IPS-15b (cell line): ENCODE measurements around the gene MT1M.
"Not testable (repeated sequence)": the region's sequence is repeated elsewhere in the genome, so short reads cannot be mapped to it uniquely, and the experiment has no call there.

ENCODE experiments used
- H3K27me3 ChIP-seq: one replicate; pipeline ENCODE4 v1.6.1; 2013; ENCODE audit warnings: low read length; ENCODE audit not compliant: control insufficient read depth, insufficient read depth
- H3K36me3 ChIP-seq: one replicate; pipeline ENCODE4 v1.6.1; 2013; ENCODE audit warnings: low read length; ENCODE audit not compliant: control insufficient read depth, insufficient read depth
- H3K4me1 ChIP-seq: one replicate; pipeline ENCODE4 v1.6.1; 2013; ENCODE audit warnings: mild to moderate bottlenecking, low read length; ENCODE audit not compliant: control insufficient read depth, insufficient read depth
- H3K4me3 ChIP-seq: one replicate; pipeline ENCODE4 v1.5.1; 2013; ENCODE audit warnings: low read depth, low read length
- H3K9ac ChIP-seq: one replicate; pipeline ENCODE4 v1.6.1; 2013; ENCODE audit warnings: low read depth, mild to moderate bottlenecking, low read length
- H3K9me3 ChIP-seq: one replicate; pipeline ENCODE4 v1.6.1; 2013; ENCODE audit warnings: mild to moderate bottlenecking, low read length; ENCODE audit not compliant: control insufficient read depth, insufficient read depth

MT1M gene

GRCh38 chr16:56610017-56610608, 22.3 kb upstream of the MT1M start:
- Histone ChIP-seq H3K36me3 (no peaks in the 10 kb centered on the region), H3K27me3 (peaks cover 89% of the 10 kb centered on the region), H3K4me3 (no peak overlapping the region), H3K9me3 (no peaks in the 10 kb centered on the region), H3K9ac (no peak overlapping the region), H3K4me1 (peaks cover 9% of the 10 kb centered on the region)

DNA sequence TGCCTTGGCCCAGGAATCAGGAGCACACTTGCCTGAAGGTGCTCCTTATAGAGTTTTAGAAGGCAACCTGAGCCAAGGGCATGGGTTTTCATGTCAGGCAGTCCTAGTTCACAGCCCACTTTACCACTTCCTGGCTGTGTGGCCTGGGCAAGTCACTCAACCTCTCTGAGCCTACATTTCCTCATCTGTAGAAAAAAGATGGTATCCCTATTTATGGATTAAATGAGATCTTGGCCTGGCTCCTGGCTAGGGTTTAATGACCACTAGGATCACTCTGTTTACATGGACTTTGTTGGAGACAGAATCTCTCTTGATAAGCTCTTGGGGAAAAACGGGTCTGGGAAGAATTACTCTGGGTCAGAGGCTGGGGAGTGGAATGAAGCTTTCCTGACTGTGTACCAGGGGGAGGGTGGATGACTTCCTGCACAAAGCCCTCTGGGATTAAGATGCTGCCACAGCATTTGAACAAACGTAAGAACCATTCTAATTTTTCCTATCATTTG, 21.8 kb upstream of the MT1M start:
- Histone ChIP-seq H3K9me3 (no peaks in the 10 kb centered on the region), H3K9ac (no peak overlapping the region), H3K4me1 (peaks cover 9% of the 10 kb centered on the region), H3K4me3 (no peak overlapping the region), H3K36me3 (no peaks in the 10 kb centered on the region), H3K27me3 (peaks cover 89% of the 10 kb centered on the region)

DNA sequence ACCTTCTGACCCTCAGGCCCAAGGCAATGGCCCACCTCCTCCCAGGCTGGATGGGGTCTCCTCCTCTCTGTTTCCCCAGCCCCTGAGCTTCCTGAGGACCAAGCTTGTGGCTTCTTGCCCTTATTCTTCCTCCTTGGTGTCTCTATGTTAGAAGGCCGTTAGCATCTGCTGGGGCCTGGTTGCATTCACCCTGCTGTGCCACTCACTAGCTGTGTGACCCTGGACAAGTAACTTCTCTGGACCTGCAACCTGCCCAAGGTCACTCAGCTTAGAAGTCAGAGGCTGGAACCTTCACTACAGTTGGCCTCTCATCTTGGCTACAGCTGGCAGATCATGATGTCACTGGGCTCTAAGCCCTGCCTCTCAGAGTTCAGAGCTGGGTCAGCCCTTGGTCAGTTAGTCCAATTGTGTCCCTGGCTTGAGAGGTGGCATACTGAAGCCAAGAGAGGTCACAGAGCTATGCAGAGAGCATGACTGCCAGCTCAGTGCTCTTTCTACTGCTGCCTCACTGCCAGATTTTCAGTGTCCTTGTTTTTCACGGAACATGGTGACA, 21.1 kb upstream of the MT1M start:
- no peaks in the 10 kb centered on the region for H3K36me3 ChIP-seq
- no peak overlapping the region for H3K9ac ChIP-seq
- H3K9me3 ChIP-seq, result no peaks in the 10 kb centered on the region
- H3K4me3 ChIP-seq, result no peak overlapping the region
- peaks cover 9% of the 10 kb centered on the region for H3K4me1 ChIP-seq
- peaks cover 87% of the 10 kb centered on the region for H3K27me3 ChIP-seq

- no peak overlapping the region for H3K9ac ChIP-seq
- no peak overlapping the region for H3K4me3 ChIP-seq
- H3K9me3 ChIP-seq, result no peaks in the 10 kb centered on the region
- no peaks in the 10 kb centered on the region for H3K36me3 ChIP-seq
- peaks cover 15% of the 10 kb centered on the region for H3K4me1 ChIP-seq
- H3K27me3 ChIP-seq, result peaks cover 88% of the 10 kb centered on the region
These were observed 18.8 kb upstream of the MT1M start for GRCh38 chr16:56613706-56614105.

- Histone ChIP-seq H3K9me3 (no peaks in the 10 kb centered on the region), H3K27me3 (peaks cover 88% of the 10 kb centered on the region), H3K4me1 (peaks cover 11% of the 10 kb centered on the region)
These were observed 17.9 kb upstream of the MT1M start for GRCh38 chr16:56614549-56614991.

DNA sequence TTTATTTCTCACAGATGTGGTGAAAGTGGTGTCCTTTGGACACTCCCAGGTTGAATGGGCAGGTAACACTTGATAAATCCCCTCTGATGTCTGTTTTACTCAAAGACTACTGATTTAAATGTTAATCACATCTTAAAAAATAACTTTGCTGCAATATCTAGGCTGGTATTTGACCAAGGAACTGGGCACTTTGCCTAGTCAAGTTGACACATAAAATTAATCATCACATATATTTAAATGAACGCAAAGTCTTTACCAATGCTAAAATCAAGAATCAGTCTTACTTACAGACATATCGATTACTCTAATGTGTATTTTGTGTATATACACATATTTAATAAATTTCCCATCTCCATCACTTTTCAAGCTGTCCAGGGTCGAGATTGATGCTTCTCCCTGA, 17.1 kb upstream of the MT1M start:
- H3K36me3 ChIP-seq, result no peaks in the 10 kb centered on the region
- peaks cover 88% of the 10 kb centered on the region for H3K27me3 ChIP-seq
- peaks cover 9% of the 10 kb centered on the region for H3K4me1 ChIP-seq
- H3K9ac ChIP-seq, result no peak overlapping the region
- no peak overlapping the region for H3K4me3 ChIP-seq
- H3K9me3 ChIP-seq, result no peaks in the 10 kb centered on the region

More at GRCh38 chr16:56614549-56614991, 17.9 kb upstream of the MT1M start:
- Histone ChIP-seq H3K9ac (no peak overlapping the region), H3K36me3 (no peaks in the 10 kb centered on the region), H3K4me3 (no peak overlapping the region)

DNA sequence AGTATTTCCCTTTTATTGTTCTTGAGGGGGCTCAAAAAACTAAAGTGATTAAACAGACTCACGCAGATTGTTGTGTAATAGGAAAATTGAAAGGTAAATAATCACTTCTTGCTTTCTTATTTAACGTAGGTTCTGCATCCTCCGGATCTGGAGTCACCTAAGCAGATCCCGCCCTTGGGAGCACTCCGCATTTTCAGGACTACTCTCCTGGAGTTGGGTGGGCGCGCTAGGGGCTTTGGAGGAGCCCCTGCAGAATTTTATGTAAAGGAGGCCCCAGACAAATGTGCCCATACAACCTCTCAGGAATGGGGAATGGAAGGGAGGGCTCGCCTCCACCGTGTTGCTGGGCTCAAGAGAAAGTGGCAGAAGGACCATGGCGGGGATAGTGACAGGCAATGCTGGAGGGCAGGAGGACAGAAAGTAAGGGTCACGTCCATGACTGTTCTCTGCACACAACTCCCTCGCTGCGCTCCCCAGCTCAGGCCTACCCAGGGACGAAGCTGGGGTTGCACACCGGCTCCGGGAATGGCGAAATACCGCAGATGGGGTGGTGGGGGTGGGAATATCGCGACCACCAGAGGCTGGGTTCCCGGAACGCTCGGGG, 15.7 kb upstream of the MT1M start:
- H3K9me3 ChIP-seq, result no peaks in the 10 kb centered on the region
- H3K27me3 ChIP-seq, result peaks cover 81% of the 10 kb centered on the region
- H3K4me1 ChIP-seq, result peaks cover 12% of the 10 kb centered on the region
- peak overlapping the region; percentile 67 for H3K4me3 ChIP-seq
- no peak overlapping the region for H3K9ac ChIP-seq
- no peaks in the 10 kb centered on the region for H3K36me3 ChIP-seq

DNA sequence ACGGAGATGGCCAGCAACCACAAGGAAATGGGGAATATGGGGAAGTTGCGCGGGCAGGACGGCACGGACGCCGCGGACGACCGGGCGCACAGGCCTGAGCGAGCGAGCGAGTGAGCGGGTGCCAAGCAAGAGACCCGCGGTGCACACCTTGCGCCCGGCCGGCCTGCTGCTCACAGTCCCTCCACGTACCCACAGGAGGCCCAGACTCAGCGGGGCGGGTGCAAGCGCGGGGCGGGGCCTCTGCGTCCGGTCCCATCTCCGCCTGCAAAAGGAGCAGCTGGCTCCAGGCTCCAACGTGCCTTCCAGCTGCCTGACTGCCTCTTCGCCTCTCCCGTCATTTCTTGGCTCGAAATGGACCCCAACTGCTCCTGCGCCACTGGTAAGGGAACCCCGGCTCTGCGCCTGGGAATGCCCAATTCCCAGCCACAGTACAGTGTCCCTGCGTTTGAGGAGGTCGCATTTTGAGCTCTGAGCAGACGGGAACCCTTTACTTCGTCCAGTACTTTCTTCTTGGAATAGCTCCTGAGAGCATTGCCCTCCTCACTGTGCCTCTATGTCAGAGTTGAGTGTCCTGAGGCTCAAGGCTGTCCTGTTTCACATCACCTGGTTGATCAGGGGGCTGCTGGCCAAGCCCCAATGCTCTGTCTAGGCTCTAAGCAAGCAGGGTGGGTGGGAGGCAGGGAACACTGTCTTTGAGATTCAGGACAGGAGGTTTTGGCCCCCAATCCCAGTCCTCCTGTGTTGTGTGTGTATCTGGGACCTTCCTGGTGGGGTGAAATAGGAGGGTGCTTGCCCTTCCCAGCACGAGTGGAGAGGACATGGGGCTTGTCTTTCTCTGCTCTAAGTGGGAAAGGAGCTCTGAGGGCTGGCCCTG, 15.0 kb upstream of the MT1M start:
- H3K9ac ChIP-seq, result no peak overlapping the region
- peaks cover 17% of the 10 kb centered on the region for H3K4me1 ChIP-seq
- no peaks in the 10 kb centered on the region for H3K9me3 ChIP-seq
- peak overlapping the region; percentile 67 for H3K4me3 ChIP-seq
- peaks cover 80% of the 10 kb centered on the region for H3K27me3 ChIP-seq
- H3K36me3 ChIP-seq, result no peaks in the 10 kb centered on the region

GRCh38 chr16:56618138-56618537, 14.3 kb upstream of the MT1M start:
- Histone ChIP-seq H3K9me3 (no peaks in the 10 kb centered on the region), H3K4me3 (peak overlapping the region; percentile 18), H3K27me3 (peaks cover 85% of the 10 kb centered on the region), H3K4me1 (peaks cover 17% of the 10 kb centered on the region), H3K9ac (no peak overlapping the region), H3K36me3 (no peaks in the 10 kb centered on the region)

DNA sequence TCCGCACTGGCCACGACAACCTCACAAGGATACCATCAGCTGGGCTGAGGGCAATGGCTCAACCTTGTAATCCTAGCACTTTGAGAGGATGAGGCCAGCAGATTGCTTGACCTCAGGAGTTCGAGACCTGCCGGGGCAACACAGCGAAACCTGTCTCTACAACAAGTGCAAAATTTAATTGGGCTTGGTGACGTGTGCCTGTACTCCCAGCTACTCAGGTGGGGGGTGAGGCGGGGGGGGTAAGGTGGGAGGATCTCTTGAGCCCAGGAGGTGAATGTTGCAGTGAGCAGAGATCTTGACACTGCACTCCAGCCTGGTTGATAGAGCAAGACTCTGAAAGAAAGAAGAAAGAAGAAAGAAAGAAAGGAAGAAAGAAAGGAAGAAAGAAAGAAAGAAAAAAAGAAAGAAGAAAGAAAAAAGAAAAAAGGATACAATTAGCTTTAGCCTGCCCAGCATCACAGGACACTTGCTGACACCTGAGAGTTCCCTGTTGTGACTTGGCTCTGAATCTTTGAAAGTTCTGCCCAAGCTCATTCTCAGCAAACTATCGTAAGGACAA, 12.0 kb upstream of the MT1M start:
- H3K4me1 ChIP-seq, result peaks cover 17% of the 10 kb centered on the region

DNA sequence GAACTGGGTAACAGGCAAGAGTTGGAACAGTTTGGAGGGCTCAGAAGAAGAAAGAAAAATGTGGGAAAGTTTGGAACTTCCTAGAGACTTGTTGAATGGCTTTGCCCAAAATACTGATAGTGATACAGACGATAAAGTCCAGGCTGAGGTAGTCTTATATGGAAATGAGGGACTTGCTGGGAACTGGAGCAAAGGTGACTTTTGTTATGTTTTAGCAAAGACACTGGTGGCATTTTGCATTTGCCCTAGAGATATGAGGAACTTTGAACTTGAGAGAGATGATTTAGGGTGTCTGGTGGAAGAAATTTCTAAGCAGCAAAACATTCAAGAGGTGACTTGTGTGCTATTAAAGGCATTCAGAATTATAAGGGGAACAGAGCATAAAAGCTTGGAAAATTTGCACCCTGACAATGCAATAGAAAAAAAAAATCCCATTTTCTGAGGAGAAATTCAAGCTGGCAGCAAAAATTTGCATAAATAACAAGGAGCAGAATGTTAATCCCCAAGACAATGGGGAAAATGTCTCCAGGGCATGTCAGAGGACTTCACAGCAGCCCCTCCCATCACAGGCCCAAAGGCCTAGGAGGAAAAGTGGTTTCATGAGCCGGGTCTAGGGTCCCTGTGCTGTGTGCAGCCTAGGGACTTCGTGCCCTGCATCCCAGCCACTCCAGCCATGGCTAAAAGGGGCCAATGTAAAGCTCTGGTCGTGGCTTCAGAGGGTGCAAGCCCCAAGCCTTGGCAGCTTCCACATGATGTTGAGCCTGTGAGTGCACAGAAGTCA, 10.6 kb upstream of the MT1M start:
- not testable (repeated sequence) for H3K9ac ChIP-seq, H3K36me3 ChIP-seq, H3K4me3 ChIP-seq, H3K9me3 ChIP-seq
- H3K4me1 ChIP-seq, result peaks cover 20% of the 10 kb centered on the region
- peaks cover 90% of the 10 kb centered on the region for H3K27me3 ChIP-seq

More for the DNA sequence above, 12.0 kb upstream of the MT1M start:
- Histone ChIP-seq H3K27me3 (peaks cover 88% of the 10 kb centered on the region), H3K4me3 (no peak overlapping the region), H3K9me3 (no peaks in the 10 kb centered on the region), H3K9ac (no peak overlapping the region), H3K36me3 (no peaks in the 10 kb centered on the region)
